ENCODE measurements around the gene CMC4. TPM values are rescaled to one million over a fixed set of nuclear protein-coding genes. Genes with fewer than 3 reads are reported as not detected.

CMC4 gene
- total RNA-seq, 1 experiment from 2014 or later = 25.7 TPM

Other genes starting within 250 kb of the CMC4 start
- not detected in 2 replicates for gene SMIM9, start 236.5 kb downstream of the CMC4 start, total RNA-seq (2014; rRNA removed; shearing (Covaris generic))
- 3.7 TPM in 1 of 2 replicates, not detected in the other for gene F8A1, start 184.8 kb downstream of the CMC4 start, total RNA-seq (2014; rRNA removed; shearing (Covaris generic))
- 0.18 and 0.44 TPM in 2 replicates for gene F8, start 48.4 kb downstream of the CMC4 start, total RNA-seq (2014; rRNA removed; shearing (Covaris generic))
- gene FUNDC2, start 44.3 kb downstream of the CMC4 start, total RNA-seq (2014; rRNA removed; shearing (Covaris generic)) = 44.2 and 69.2 TPM in 2 replicates
- gene MTCP1, start within 50 bp of the CMC4 start, total RNA-seq (2014; rRNA removed; shearing (Covaris generic)) = 6.5 and 29.0 TPM in 2 replicates
- 6.0 and 8.9 TPM in 2 replicates for gene BRCC3, start 372 bp upstream of the CMC4 start, total RNA-seq (2014; rRNA removed; shearing (Covaris generic))
- 103 and 137 TPM in 2 replicates for gene VBP1, start 145.3 kb upstream of the CMC4 start, total RNA-seq (2014; rRNA removed; shearing (Covaris generic))
- 0.68 and 1.6 TPM in 2 replicates for gene RAB39B, start 193.4 kb upstream of the CMC4 start, total RNA-seq (2014; rRNA removed; shearing (Covaris generic))